Muscle layer of colon (tissue), 2 donors: ENCODE data around the gene GLRX3.
"Not testable (repeated sequence)": the region's sequence is repeated elsewhere in the genome, so short reads cannot be mapped to it uniquely, and the experiment has no call there.

Source experiments
- H3K27ac ChIP-seq: one replicate; pipeline ENCODE4 v1.7.0; 2013; ENCODE audit warnings: low read depth, mild to moderate bottlenecking, low read length, moderate library complexity
- H3K27me3 ChIP-seq, 2 donors: one replicate each; pipeline ENCODE4 v1.7.0; 2013; ENCODE audit warnings: low read length in 2 of 2, mild to moderate bottlenecking in 2 of 2; ENCODE audit not compliant: insufficient read depth in 2 of 2, control insufficient read depth in 1 of 2
- H3K36me3 ChIP-seq: one replicate; pipeline ENCODE4 v1.7.0; 2013; ENCODE audit warnings: mild to moderate bottlenecking, low read length; ENCODE audit not compliant: insufficient read depth
- H3K4me1 ChIP-seq: one replicate; pipeline ENCODE4 v1.7.0; 2013; ENCODE audit warnings: mild to moderate bottlenecking, low read length; ENCODE audit not compliant: insufficient read depth
- H3K4me3 ChIP-seq, 2 donors: one replicate each; pipeline ENCODE4 v1.7.0; 2013; ENCODE audit warnings: low read length in 2 of 2, low read depth in 1 of 2, mild to moderate bottlenecking in 1 of 2, moderate library complexity in 1 of 2
- H3K9ac ChIP-seq: one replicate; pipeline ENCODE4 v1.7.0; 2013; ENCODE audit warnings: low read length
- H3K9me3 ChIP-seq: one replicate; pipeline ENCODE4 v1.7.0; 2013; ENCODE audit warnings: mild to moderate bottlenecking, low read length
- donor health status: abdominal sarcoma.
- donor health status: Adenocarcinoma of cecum.

Gene GLRX3

DNA sequence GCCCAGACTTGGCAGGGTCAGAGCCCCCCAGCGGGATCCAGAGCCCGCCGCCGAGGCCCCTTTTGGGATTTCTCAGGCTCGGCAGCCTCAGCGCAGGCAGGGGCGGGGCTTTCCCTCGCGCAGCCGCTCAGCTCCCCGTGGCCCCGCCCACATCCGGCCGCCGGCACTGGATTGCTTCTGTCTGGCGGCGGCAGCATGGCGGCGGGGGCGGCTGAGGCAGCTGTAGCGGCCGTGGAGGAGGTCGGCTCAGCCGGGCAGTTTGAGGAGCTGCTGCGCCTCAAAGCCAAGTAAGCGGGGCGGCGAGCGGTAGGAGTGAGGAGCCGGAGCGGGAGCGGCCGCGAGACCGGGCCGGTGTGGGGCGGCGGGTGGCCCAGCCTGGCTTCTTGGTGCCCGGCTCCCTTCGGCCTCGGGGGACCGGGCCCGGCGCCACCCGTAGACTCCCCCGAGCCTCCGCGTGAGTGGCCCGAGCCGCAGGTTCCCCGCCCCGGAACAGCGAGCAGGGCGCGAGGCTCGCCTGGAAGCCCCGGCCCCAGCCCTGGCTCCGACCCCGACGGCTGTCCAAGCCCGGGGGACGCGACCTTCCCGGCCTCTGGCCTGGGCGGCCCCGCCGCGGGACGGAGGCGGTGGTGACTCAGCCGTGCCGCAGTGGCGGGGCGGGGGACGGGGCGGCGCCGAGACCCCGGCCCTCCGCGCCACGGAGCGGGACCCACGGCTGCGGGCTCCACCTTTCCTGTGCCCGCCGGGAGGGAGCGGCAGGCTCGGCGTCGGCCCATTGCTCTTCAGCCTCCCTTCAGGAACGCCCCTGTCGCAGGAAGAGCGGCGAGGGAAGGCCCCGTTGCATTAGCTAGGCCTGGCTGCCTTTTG, at the start of gene GLRX3:
Gene GLRX3 (plus strand): TSS at position 166 of the 864 bp plus-strand sequence. CDS start 30 bp downstream, at position 196.
- Histone ChIP-seq H3K9me3 (no peaks in the 10 kb centered on the region), H3K4me1 (peaks cover 29% of the 10 kb centered on the region), H3K4me3 (peak within 1 kb of the TSS; percentile 59 to 92), H3K9ac (peak within 1 kb of the TSS; percentile 82), H3K36me3 (no peaks in the 10 kb centered on the region), H3K27me3 (no peaks in the 10 kb centered on the region), H3K27ac (peak within 1 kb of the TSS; percentile 75)

- not testable (repeated sequence) for H3K9ac ChIP-seq, H3K9me3 ChIP-seq, H3K27ac ChIP-seq, H3K27me3 ChIP-seq, H3K4me1 ChIP-seq, H3K4me3 ChIP-seq, H3K36me3 ChIP-seq
Observed at GRCh38 chr10:130090565-130090964, 45.6 kb upstream of the GLRX3 start.

DNA sequence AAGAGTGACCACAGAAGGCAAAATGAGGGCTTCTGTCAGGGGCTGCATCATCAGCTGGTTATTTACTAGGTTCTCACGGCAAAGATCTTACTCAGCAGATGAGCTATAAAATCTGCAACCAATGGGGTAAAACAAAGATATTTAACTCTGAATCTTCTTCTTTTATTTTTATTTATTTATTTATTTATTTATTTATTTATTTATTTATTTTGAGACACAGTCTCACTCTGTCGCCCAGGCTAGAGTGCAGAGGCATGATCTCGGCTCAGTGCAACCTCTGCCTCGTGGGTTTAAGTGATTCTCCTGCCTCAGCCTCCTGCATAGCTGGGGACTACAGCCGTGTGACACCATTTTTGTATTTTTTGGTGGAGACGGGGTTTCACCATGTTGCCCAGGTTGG, 36.8 kb upstream of the GLRX3 start:
- Histone ChIP-seq H3K9me3 (no peaks in the 10 kb centered on the region), H3K9ac (no peak overlapping the region), H3K4me1 (no peaks in the 10 kb centered on the region), H3K4me3 (no peak overlapping the region), H3K27me3 (no peaks in the 10 kb centered on the region), H3K27ac (no peak overlapping the region), H3K36me3 (no peaks in the 10 kb centered on the region)

- H3K9me3 ChIP-seq, result no peaks in the 10 kb centered on the region
- no peak overlapping the region for H3K4me3 ChIP-seq
- no peaks in the 10 kb centered on the region for H3K27me3 ChIP-seq
Observed at GRCh38 chr10:130105724-130106123, 30.5 kb upstream of the GLRX3 start.

GRCh38 chr10:130108146-130108545, 28.0 kb upstream of the GLRX3 start:
- peaks cover 26% of the 10 kb centered on the region for H3K4me1 ChIP-seq
- H3K27ac ChIP-seq, H3K27me3 ChIP-seq, H3K9me3 ChIP-seq, H3K36me3 ChIP-seq, H3K4me3 ChIP-seq, H3K9ac ChIP-seq: not testable (repeated sequence)

More at GRCh38 chr10:130105724-130106123, 30.5 kb upstream of the GLRX3 start:
- no peaks in the 10 kb centered on the region for H3K36me3 ChIP-seq
- peaks cover 13% of the 10 kb centered on the region for H3K4me1 ChIP-seq
- no peak overlapping the region for H3K27ac ChIP-seq
- no peak overlapping the region for H3K9ac ChIP-seq

DNA sequence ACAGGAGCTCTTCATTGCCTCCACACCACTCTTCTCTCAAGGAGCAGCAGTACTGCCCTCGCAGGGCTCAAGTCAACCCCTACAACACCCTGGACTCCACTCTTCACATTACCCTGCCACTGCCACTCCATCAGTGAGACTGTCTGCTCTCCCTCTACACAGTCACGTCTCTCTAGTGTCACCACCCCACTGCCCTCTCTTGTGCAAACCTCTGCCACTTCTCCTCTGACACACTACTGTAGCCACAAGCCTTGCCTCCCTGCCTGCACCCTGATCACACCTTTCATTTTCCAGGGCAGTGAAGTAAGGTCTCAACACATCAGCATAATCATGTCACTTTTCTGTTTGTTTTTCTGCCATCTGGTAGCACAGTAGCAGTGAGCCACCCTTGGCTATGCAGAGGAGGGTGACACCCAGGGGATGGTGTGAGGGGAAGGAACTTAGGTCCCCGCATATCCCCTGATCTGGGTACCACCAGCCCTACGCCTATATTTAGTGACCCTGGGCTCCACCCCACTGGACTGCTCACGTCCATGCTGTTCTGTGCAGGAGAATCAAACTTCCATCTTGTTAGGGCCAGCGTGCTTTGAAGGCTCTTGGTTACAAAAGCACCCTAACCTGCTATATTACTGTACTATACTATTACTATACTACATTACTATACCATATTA, 27.1 kb upstream of the GLRX3 start:
- Histone ChIP-seq H3K27ac (no peak overlapping the region), H3K9ac (no peak overlapping the region), H3K27me3 (no peaks in the 10 kb centered on the region), H3K4me3 (no peak overlapping the region), H3K36me3 (no peaks in the 10 kb centered on the region), H3K9me3 (no peaks in the 10 kb centered on the region), H3K4me1 (peaks cover 26% of the 10 kb centered on the region)

GRCh38 chr10:130109796-130110245, 26.4 kb upstream of the GLRX3 start:
- H3K4me3 ChIP-seq, result peak overlapping the region; percentile 85 to 93
- H3K9ac ChIP-seq, result no peak overlapping the region
- no peaks in the 10 kb centered on the region for H3K9me3 ChIP-seq
- H3K36me3 ChIP-seq, result no peaks in the 10 kb centered on the region
- peaks cover 26% of the 10 kb centered on the region for H3K4me1 ChIP-seq
- H3K27me3 ChIP-seq, result no peaks in the 10 kb centered on the region
- peak overlapping the region; percentile 91 for H3K27ac ChIP-seq

DNA sequence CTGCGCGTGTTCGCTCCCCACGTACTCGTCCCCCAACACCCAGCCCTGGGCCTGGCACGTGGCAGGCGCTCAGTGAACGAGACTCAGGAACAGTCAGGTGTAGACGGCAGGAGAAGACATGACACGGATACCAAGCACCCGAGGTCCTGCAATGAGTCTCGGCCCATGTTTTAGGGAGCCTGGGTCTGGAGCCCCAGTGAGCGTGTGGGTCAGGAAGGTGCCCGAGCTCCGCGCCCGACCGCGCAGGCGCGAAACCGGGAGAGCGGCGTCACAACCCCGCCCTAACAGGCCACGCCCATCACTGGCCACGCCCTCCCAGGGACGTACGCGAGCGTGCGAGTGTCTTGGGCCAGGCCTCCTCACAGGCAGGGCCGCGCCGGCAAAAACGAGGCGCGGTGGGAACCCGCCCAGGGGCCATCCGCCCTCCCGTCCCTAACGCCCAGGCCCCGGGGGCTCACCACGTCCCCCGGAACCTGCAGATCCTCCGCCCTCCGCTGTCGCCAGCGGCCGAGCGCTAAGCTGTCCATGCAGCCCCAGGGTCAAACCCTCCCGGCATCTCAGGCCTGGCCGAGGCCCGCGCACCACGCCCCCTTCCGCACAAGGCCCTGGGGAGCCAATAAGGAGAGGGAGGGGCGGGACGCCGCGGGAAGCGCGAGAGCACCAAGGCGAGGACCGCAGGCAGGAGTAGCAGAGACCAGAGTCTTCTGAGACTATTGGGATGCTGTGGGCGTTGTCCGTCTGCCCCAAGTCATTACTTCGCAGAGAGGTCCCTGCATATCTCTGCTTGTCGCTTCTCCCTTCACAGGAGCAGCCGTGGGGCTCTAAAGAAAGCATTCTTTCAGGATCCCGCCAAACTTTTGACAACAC, 25.7 kb upstream of the GLRX3 start, which contains the start of gene C10orf143:
Gene C10orf143 (minus strand): TSS at position 585 of the 867 bp plus-strand sequence. CDS start 58 bp downstream, at position 527.
- Histone ChIP-seq H3K4me3 (peak within 1 kb of the TSS; percentile 85 to 93), H3K27me3 (no peaks in the 10 kb centered on the region)

DNA sequence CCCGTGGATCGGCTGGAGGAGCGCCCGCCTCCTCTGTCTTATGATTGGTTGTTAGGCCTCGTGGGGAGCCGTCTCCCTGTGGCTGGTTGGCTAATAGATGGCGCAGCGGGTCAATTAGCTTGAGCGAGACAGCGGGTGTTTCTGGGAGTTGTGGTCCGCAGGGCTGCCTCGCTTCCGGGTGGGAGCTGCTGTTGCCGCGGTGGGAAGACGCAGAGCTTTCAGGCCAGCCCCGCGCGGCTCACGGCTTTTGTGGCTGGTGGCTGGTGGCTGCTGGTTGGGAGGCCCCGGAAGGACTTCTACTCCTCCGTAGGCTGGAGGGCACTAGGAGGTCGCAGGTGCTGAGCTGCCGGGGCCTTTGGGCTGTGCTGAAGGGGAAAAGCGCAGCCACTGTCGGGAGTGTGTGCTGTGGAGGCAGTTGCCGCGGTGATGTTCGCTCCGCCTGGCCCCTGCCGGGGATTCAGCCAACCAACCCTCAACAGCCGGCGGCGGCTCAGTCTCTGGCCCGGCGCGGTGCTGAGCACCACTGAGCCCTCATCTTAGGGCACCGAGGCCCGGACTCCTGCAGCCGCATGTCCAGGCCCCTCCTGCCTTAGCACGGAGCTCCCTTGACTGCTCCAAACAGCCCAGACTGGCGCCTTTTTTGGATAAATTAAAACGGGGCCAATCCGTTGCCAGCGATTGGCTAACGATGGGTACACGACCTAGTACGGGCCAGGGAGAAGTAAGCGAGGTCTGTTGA, 24.9 kb upstream of the GLRX3 start:
- Histone ChIP-seq H3K27me3 (no peaks in the 10 kb centered on the region), H3K27ac (peak overlapping the region; percentile 91), H3K9ac (no peak overlapping the region), H3K4me3 (peak overlapping the region; percentile 85 to 93), H3K36me3 (no peaks in the 10 kb centered on the region), H3K4me1 (peaks cover 26% of the 10 kb centered on the region), H3K9me3 (no peaks in the 10 kb centered on the region)

More for the DNA sequence above, 25.7 kb upstream of the GLRX3 start, which contains the start of gene C10orf143:
- Histone ChIP-seq H3K4me1 (peaks cover 26% of the 10 kb centered on the region), H3K9ac (no peak within 1 kb of the TSS), H3K9me3 (no peaks in the 10 kb centered on the region), H3K27ac (peak within 1 kb of the TSS; percentile 91), H3K36me3 (no peaks in the 10 kb centered on the region)

DNA sequence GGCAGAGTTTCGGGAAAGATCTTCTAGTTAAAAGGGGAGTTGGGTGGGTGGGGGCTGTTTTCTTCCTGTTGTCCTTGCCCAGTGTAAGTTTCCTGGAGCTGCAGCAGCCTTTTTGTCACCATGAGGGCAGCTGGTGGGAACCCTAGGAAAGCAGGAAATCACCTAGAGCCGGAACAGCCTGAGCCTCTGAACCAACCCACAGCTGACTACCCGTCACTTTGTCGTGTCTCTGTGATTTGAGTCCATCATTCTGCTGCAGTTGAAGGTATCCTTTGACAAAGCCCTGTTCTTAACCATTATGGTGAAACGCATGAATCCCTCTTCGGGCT, 24.4 kb upstream of the GLRX3 start:
- Histone ChIP-seq H3K27me3 (no peaks in the 10 kb centered on the region), H3K36me3 (no peaks in the 10 kb centered on the region), H3K4me1 (peaks cover 26% of the 10 kb centered on the region), H3K9me3 (no peaks in the 10 kb centered on the region), H3K27ac (peak overlapping the region; percentile 91), H3K4me3 (peak overlapping the region; percentile 85 to 93), H3K9ac (no peak overlapping the region)
